Neural progenitor cell (in vitro differentiated cells): ENCODE data around the gene MUSTN1. TPM values are rescaled to one million over a fixed set of nuclear protein-coding genes. Genes with fewer than 3 reads are reported as not detected.

Source experiments
- DNase-seq: peaks from one replicate; pipeline ENCODE4 v3.0.0-alpha.2; 2016; ENCODE audit warnings: low spot score
- H2AFZ ChIP-seq: fragments of 200-600 bp; sonication (generic); replicated peaks from 2 replicates; pipeline ENCODE4 v1.6.1; 2016; ENCODE audit warnings: antibody characterized with exemption
- H3F3A ChIP-seq: fragments of 200-600 bp; sonication (generic); 2 replicates; pipeline ENCODE4 v1.6.1; 2016; ENCODE audit warnings: antibody characterized with exemption, low read depth
- H3K27ac ChIP-seq: fragments of 200-600 bp; sonication (generic); 2 replicates; pipeline ENCODE4 v1.5.1; 2016; ENCODE audit warnings: mild to moderate bottlenecking
- H3K27me3 ChIP-seq: fragments of 200-600 bp; sonication (generic); 2 replicates; pipeline ENCODE4 v1.6.1; 2016; ENCODE audit warnings: mild to moderate bottlenecking, moderate library complexity
- H3K36me3 ChIP-seq: fragments of 200-600 bp; sonication (generic); 2 replicates; pipeline ENCODE4 v1.5.1; 2016
- H3K4me1 ChIP-seq: fragments of 200-600 bp; sonication (generic); 2 replicates; pipeline ENCODE4 v1.6.1; 2016; ENCODE audit warnings: mixed run types
- H3K4me2 ChIP-seq: fragments of 200-600 bp; sonication (generic); 2 replicates; pipeline ENCODE4 v1.6.1; 2016
- H3K4me3 ChIP-seq: fragments of 200-600 bp; sonication (generic); 2 replicates; pipeline ENCODE4 v1.5.1; 2016
- H3K79me2 ChIP-seq: fragments of 200-600 bp; sonication (generic); 2 replicates; pipeline ENCODE4 v1.6.1; 2016; ENCODE audit warnings: low read depth
- H3K9ac ChIP-seq: fragments of 200-600 bp; sonication (generic); 2 replicates; pipeline ENCODE4 v1.6.1; 2016
- H3K9me3 ChIP-seq: fragments of 200-600 bp; sonication (generic); 2 replicates; pipeline ENCODE4 v1.5.1; 2016; ENCODE audit warnings: low read depth
- H4K20me1 ChIP-seq: fragments of 200-600 bp; sonication (generic); 2 replicates; pipeline ENCODE4 v1.6.1; 2016; ENCODE audit warnings: low read depth
- H3K27ac Mint-ChIP-seq: 3 replicates; pipeline ENCODE4 v1.8.0; 2021; ENCODE audit warnings: mixed read lengths
- H3K27me3 Mint-ChIP-seq: 2 replicates; pipeline ENCODE4 v1.8.0; 2022; ENCODE audit warnings: low read depth, mild to moderate bottlenecking, inconsistent platforms, moderate library complexity, mixed read lengths; ENCODE audit not compliant: insufficient read depth
- H3K36me3 Mint-ChIP-seq: 3 replicates; pipeline ENCODE4 v1.8.0; 2021; ENCODE audit warnings: mixed read lengths
- H3K4me1 Mint-ChIP-seq: 3 replicates; pipeline ENCODE4 v1.8.0; 2021; ENCODE audit warnings: mixed read lengths
- H3K4me3 Mint-ChIP-seq: 3 replicates; pipeline ENCODE4 v1.8.0; 2021; ENCODE audit warnings: mild to moderate bottlenecking, moderate library complexity, mixed read lengths
- H3K9me3 Mint-ChIP-seq: 3 replicates; pipeline ENCODE4 v1.8.0; 2020; ENCODE audit warnings: mixed read lengths
- CTCF ChIP-seq: fragments of 200-600 bp; sonication (generic); IDR thresholded peaks from 2 replicates; pipeline ENCODE4 v1.5.1; 2017; ENCODE audit warnings: antibody characterized with exemption, mild to moderate bottlenecking
- EZH2 ChIP-seq: fragments of 200-600 bp; sonication (generic); IDR thresholded peaks from 2 replicates; pipeline ENCODE4 v1.6.1; 2017; ENCODE audit warnings: antibody characterized with exemption, mild to moderate bottlenecking, moderate library complexity
- EZH2phosphoT487 ChIP-seq: fragments of 200-600 bp; sonication (generic); IDR thresholded peaks from 2 replicates; pipeline ENCODE4 v1.6.1; 2017; ENCODE audit warnings: antibody characterized with exemption
- total RNA-seq: library from RNA; depleted of rRNA; stranded (reverse); fragments of >200 nt; gene quantifications from 2 replicates; pipeline ENCODE4 v1.2.3, GENCODE V29; 2015; ENCODE audit warnings: low replicate concordance

MUSTN1 gene
- total RNA-seq, 1 donor from 2014 or later = 2.0 TPM

DNA sequence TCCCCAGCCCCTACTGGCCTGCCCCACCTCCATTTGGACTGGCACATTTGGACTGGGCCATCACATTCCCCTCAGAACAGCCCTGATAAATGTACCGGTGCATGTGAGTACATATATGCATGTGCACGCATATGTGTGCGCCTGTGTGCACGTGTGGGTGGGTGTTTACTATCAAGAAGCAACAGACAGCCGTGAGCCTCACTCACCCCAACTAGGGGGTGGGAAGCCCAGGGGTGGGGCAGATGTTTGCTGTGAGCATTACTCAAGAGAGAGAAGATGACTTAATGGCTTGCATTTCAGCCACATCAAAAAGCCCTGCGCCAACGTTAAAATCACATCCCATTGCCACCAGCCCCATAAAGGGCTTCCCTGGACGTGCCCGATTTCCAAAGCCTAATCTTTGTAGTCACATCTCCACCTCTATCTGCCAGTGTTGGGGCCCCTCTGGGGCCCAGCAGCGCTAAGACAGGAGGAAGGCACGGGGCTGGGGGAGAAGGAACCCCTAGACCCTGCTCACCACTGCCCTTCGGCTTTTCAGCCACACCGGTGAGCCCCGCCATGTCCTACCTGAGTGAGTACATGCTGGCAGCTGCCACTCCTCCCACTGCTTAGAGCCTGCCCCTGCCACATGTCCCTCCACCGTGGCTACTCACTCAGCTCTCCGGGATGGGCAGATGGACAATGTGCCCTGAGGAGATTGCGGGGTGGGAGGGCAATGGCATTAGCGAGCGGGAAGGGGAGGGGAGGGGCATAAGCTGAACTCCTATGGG, 29.4 kb downstream of the MUSTN1 start:
- peak overlapping the region; percentile 46 for H3K27ac Mint-ChIP-seq
- no peaks in the 10 kb centered on the region for H3K36me3 Mint-ChIP-seq
- Histone ChIP-seq H3K79me2 (no peaks in the 10 kb centered on the region), H3K27ac (no peak overlapping the region), H3K4me3 (no peak overlapping the region), H3K9me3 (no peaks in the 10 kb centered on the region), H3K27me3 (no peaks in the 10 kb centered on the region), H3K4me2 (no peak overlapping the region), H3K9ac (no peak overlapping the region), H3F3A (no peaks in the 10 kb centered on the region), H3K4me1 (no peaks in the 10 kb centered on the region), H4K20me1 (no peaks in the 10 kb centered on the region), H2AFZ (peak overlapping the region; percentile 63), H3K36me3 (no peaks in the 10 kb centered on the region)
- H3K4me3 Mint-ChIP-seq = no peak overlapping the region
- H3K9me3 Mint-ChIP-seq = no peaks in the 10 kb centered on the region
- no peaks in the 10 kb centered on the region for H3K4me1 Mint-ChIP-seq
- TF ChIP-seq EZH2phosphoT487 (no peak), CTCF (no peak), EZH2 (no peak)
- DNase-seq = no peak
- peaks cover 3% of the 10 kb centered on the region for H3K27me3 Mint-ChIP-seq

DNA sequence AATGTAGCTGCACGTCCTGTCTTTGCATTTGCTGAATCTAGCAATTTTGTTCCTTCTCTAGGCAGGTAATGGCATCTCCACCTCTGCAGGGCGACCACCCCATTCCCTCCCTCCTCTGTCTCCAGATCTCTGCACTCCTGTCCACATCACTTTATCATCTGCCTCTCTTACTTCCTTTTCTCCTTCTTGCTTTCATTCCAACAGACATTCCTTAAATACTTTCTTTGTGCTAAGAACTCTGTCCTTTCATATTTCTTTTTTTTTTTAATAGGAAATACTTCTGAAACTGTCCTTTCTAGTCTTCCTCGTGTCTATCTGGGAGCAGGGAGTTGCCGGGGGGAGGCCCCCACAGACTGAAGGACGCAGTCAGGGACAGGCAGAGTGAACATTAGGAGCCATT, 33.0 kb downstream of the MUSTN1 start:
- no peak for DNase-seq
- no peaks in the 10 kb centered on the region for H3K9me3 ChIP-seq
- H3F3A ChIP-seq = no peaks in the 10 kb centered on the region
- Mint-ChIP-seq H3K27me3 (no peaks in the 10 kb centered on the region), H3K36me3 (no peaks in the 10 kb centered on the region), H3K27ac (no peak overlapping the region), H3K9me3 (no peaks in the 10 kb centered on the region), H3K4me1 (no peaks in the 10 kb centered on the region), H3K4me3 (no peak overlapping the region)
- no peaks in the 10 kb centered on the region for H3K36me3 ChIP-seq
- H3K4me1 ChIP-seq = no peaks in the 10 kb centered on the region
- H3K4me2 ChIP-seq = no peak overlapping the region
- no peak overlapping the region for H3K4me3 ChIP-seq
- no peaks in the 10 kb centered on the region for H4K20me1 ChIP-seq
- H3K27me3 ChIP-seq = no peaks in the 10 kb centered on the region
- H3K27ac ChIP-seq = no peak overlapping the region
- H3K79me2 ChIP-seq = no peaks in the 10 kb centered on the region
- TF ChIP-seq CTCF (no peak), EZH2phosphoT487 (no peak), EZH2 (no peak)
- no peak overlapping the region for H3K9ac ChIP-seq
- H2AFZ ChIP-seq = no peak overlapping the region

DNA sequence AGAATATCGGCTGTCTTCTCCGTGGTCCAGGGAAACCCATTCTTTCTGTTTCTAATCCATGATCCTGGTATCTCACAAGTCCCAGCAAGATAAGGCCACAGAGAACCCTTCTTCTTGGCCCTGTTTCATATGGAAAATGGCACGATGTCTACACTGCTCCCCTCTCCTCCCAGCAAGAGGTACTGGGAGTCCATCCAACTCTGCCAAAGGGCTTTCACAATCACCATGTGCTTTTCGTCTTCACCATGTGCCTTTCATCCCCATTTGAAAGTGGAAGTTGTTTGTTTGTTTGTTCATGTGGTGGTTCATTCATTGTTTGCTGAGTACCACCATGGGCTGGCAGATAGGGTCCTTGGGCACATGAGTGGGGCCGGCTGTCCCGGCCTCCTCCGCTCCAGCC, 34.7 kb downstream of the MUSTN1 start:
- Histone ChIP-seq H3K9me3 (no peaks in the 10 kb centered on the region), H4K20me1 (no peaks in the 10 kb centered on the region), H3F3A (no peaks in the 10 kb centered on the region), H3K4me1 (no peaks in the 10 kb centered on the region), H2AFZ (no peak overlapping the region), H3K4me3 (no peak overlapping the region), H3K9ac (no peak overlapping the region), H3K27ac (no peak overlapping the region), H3K4me2 (no peak overlapping the region), H3K36me3 (no peaks in the 10 kb centered on the region), H3K79me2 (no peaks in the 10 kb centered on the region), H3K27me3 (no peaks in the 10 kb centered on the region)
- no peak for DNase-seq
- no peaks in the 10 kb centered on the region for H3K9me3 Mint-ChIP-seq
- H3K36me3 Mint-ChIP-seq = no peaks in the 10 kb centered on the region
- TF ChIP-seq EZH2phosphoT487 (no peak), EZH2 (no peak)
- no peaks in the 10 kb centered on the region for H3K27me3 Mint-ChIP-seq
- H3K27ac Mint-ChIP-seq = no peak overlapping the region
- no peak overlapping the region for H3K4me3 Mint-ChIP-seq
- H3K4me1 Mint-ChIP-seq = no peaks in the 10 kb centered on the region

DNA sequence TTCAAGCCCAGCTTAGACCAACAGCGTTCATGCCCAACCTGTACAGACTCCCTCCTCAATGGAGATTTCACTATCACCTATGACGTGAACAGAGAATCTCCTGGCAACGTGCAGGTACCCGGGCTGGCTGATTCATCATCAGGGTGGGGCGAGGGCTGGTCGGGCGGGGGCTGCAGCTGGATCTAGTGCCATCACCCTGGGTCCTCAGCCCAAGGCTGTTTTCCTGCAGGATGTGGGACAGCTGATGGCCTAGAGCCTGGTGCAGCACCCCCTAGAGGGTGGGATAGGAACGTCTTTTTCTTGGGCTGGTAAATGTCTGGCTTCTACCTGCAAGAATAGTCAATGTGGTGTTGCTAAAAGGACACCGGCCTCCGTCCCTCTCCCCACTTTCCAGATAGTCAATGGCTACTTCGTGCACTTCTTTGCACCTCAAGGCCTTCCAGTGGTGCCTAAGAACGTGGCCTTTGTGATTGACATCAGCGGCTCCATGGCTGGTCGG, 35.8 kb downstream of the MUSTN1 start:
- H3K9me3 Mint-ChIP-seq = no peaks in the 10 kb centered on the region
- Histone ChIP-seq H3K4me1 (no peaks in the 10 kb centered on the region), H3K9me3 (no peaks in the 10 kb centered on the region), H3K4me2 (no peak overlapping the region), H3K4me3 (no peak overlapping the region), H3K79me2 (no peaks in the 10 kb centered on the region), H3K27ac (no peak overlapping the region), H2AFZ (peak overlapping the region; percentile 17), H3K36me3 (no peaks in the 10 kb centered on the region), H3K27me3 (no peaks in the 10 kb centered on the region), H4K20me1 (no peaks in the 10 kb centered on the region), H3F3A (no peaks in the 10 kb centered on the region), H3K9ac (no peak overlapping the region)
- H3K4me1 Mint-ChIP-seq = peaks cover 9% of the 10 kb centered on the region
- no peaks in the 10 kb centered on the region for H3K36me3 Mint-ChIP-seq
- no peaks in the 10 kb centered on the region for H3K27me3 Mint-ChIP-seq
- TF ChIP-seq CTCF (peak; percentile 66), EZH2phosphoT487 (no peak)
- no peak overlapping the region for H3K4me3 Mint-ChIP-seq
- H3K27ac Mint-ChIP-seq = peak overlapping the region; percentile 49
- DNase-seq = peak; percentile 49
